ENCODE data around the gene LYZ.
"Not testable (repeated sequence)": the region's sequence is repeated elsewhere in the genome, so short reads cannot be mapped to it uniquely, and the experiment has no call there.

LYZ gene

GRCh38 chr12:69348162-69348938, at the start of gene LYZ:
Gene LYZ, plus strand, starts transcription at chr12:69348381. Its CDS starts 28 bp downstream, at chr12:69348409.
- peak; percentile 94 for DNase-seq

GRCh38 chr12:69298947-69299346, 49.2 kb upstream of the LYZ start:
- DNase-seq, result no peak

GRCh38 chr12:69304284-69304683, 43.9 kb upstream of the LYZ start:
- DNase-seq, result no peak

GRCh38 chr12:69309461-69309860, 38.7 kb upstream of the LYZ start:
- DNase-seq, result no peak

- no peak for DNase-seq
Measured at GRCh38 chr12:69313209-69313608, 35.0 kb upstream of the LYZ start.

GRCh38 chr12:69316784-69317183, 31.4 kb upstream of the LYZ start:
- not testable (repeated sequence) for DNase-seq

GRCh38 chr12:69317233-69317632, 30.9 kb upstream of the LYZ start:
- DNase-seq, result not testable (repeated sequence)

- DNase-seq, result no peak
Measured at GRCh38 chr12:69318225-69318624, 30.0 kb upstream of the LYZ start.

GRCh38 chr12:69321351-69321750, 26.8 kb upstream of the LYZ start:
- peak; percentile 69 for DNase-seq

GRCh38 chr12:69324797-69325466, 23.2 kb upstream of the LYZ start:
- DNase-seq, result peak; percentile 90

- DNase-seq, result no peak
Measured at GRCh38 chr12:69328426-69328825, 19.8 kb upstream of the LYZ start.

GRCh38 chr12:69329669-69330428, 18.3 kb upstream of the LYZ start:
- peak; percentile 54 for DNase-seq

- no peak for DNase-seq
Measured at GRCh38 chr12:69330475-69331473, 17.4 kb upstream of the LYZ start.

- no peak for DNase-seq
Measured at GRCh38 chr12:69331519-69331908, 16.7 kb upstream of the LYZ start.

- no peak for DNase-seq
Measured at GRCh38 chr12:69331909-69332684, 16.1 kb upstream of the LYZ start.

- DNase-seq, result no peak
Measured at GRCh38 chr12:69332815-69333358, 15.3 kb upstream of the LYZ start.

- DNase-seq, result no peak
Measured at GRCh38 chr12:69334158-69334557, 14.0 kb upstream of the LYZ start.

- peak; percentile 58 for DNase-seq
Measured at GRCh38 chr12:69337311-69338090, 10.7 kb upstream of the LYZ start.

- peak; percentile 94 for DNase-seq
Measured at GRCh38 chr12:69338120-69338859, 9.9 kb upstream of the LYZ start.

GRCh38 chr12:69338936-69339335, 9.2 kb upstream of the LYZ start:
- DNase-seq, result peak; percentile 58

Data from MV-4-11 (cell line).